Measurements from ENCODE around the gene ESYT2.

DNA sequence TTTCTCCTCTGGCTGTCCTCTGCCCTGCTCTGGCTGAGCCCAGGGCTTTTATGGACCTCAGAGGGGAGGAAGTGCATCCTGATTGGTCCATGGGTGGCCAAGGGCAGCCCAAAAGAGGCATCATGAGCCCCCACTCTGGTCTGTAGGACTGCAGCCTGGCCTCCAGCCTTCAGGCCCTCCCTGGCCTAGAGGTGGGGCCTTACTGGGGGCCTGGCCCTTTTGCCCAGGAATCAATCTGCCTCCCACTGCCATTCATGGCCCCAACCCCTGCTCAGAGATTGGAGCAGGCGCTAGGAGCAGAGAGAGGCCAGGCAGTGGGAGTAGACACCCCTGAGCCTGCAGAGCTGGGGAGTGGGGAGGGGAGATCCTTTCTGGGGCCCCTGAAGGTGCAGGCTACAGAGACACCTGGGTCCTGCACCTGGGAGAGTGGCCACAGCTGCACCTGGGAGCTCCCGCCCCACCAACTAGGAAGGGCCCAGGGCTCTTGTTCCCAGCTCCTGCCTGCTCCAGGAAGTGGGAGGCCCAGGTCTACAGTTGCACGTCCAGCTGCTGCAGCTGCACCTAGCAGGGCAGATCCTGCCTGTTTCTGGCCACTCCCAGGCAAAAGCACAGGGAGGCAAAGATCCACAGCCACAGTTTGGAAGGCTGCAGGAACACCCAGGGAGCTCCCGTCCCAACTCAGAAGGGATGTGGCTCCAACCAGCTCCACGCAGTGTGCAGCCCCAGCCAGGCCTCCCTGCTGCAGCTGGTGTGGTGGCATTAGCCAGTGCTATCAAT, 20.6 kb upstream of the ESYT2 start:
- TF ChIP-seq CTCF (conservative IDR thresholded peaks at IDR 0.05 in 1 of 2, IDR thresholded peaks at IDR 0.05 in 1 of 2; ENCODE audit: low read depth in 1 of 2, low read length in 2 of 2) (no peak), EZH2 (IDR thresholded peaks at IDR 0.05; ENCODE audit: low read length, missing control alignments) (no peak)

Data from fibroblast of lung (primary cell).